Tibial nerve (tissue), 4 donors: ENCODE results near the gene HIPK3.
"Not testable (repeated sequence)": the region's sequence is repeated elsewhere in the genome, so short reads cannot be mapped to it uniquely, and the experiment has no call there.

Source experiments
- CTCF ChIP-seq, 5 experiments: fragments of 200-600 bp in 3 of 5; fragments of 450-650 bp in 2 of 5; sonication (generic) in 3 of 5; IDR thresholded peaks; one replicate each; pipeline ENCODE4 v1.5.1; 2016 to 2019; ENCODE audit warnings: antibody characterized with exemption in 5 of 5, mild to moderate bottlenecking in 3 of 5, moderate library complexity in 2 of 5
- EP300 ChIP-seq, 2 donors: sonication (generic); formaldehyde crosslinking; IDR thresholded peaks; one replicate each; pipeline ENCODE4 v1.6.1; 2017; ENCODE audit warnings: antibody characterized with exemption in 2 of 2, mild to moderate bottlenecking in 1 of 2
- POLR2A ChIP-seq, 2 donors: fragments of 450-650 bp; IDR thresholded peaks; one replicate each; pipeline ENCODE4 v1.6.1; 2017; ENCODE audit warnings: antibody characterized with exemption in 2 of 2, mild to moderate bottlenecking in 2 of 2, moderate library complexity in 2 of 2

DNA sequence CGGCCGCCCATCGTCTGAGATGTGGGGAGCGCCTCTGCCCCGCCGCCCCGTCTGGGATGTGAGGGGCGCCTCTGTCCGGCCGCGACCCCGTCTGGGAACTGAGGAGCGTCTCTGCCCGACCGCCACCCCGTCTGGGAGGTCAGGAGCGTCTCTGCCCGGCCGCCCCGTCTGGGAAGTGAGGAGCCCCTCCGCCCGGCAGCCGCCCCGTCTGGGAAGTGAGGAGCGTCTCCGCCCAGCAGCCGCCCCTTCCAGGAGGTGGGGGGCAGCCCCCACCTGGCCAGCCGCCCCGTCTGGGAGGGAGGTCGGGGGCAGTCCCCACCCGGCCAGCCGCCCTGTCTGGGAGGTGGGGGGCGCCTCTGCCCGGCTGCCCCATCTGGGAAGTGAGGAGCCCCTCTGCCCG, 13.5 kb upstream of the HIPK3 start:
- not testable (repeated sequence) for TF ChIP-seq CTCF, POLR2A, EP300 (IDR thresholded peaks at IDR 0.05)
